Progenitor cell of endocrine pancreas (in vitro differentiated cells): ENCODE measurements around the gene FBXW10B. TPM values are rescaled to one million over a fixed set of nuclear protein-coding genes. Genes with fewer than 3 reads are reported as not detected.
"Not testable (repeated sequence)": the region's sequence is repeated elsewhere in the genome, so short reads cannot be mapped to it uniquely, and the experiment has no call there.

Experiments
- DNase-seq: peaks from one replicate; pipeline ENCODE4 v3.0.0; 2021; ENCODE audit warnings: low spot score; ENCODE audit not compliant: unreplicated experiment
- H3K27ac Mint-ChIP-seq: 2 replicates; pipeline ENCODE4 v1.8.0; 2021; ENCODE audit warnings: mild to moderate bottlenecking, moderate library complexity, mixed read lengths
- H3K27me3 Mint-ChIP-seq: 2 replicates; pipeline ENCODE4 v1.8.0; 2021; ENCODE audit warnings: mixed read lengths
- H3K36me3 Mint-ChIP-seq: 2 replicates; pipeline ENCODE4 v1.8.0; 2022; ENCODE audit warnings: mixed read lengths; ENCODE audit not compliant: insufficient read depth
- H3K4me1 Mint-ChIP-seq: 2 replicates; pipeline ENCODE4 v1.8.0; 2021; ENCODE audit warnings: low read depth, mixed read lengths
- H3K4me3 Mint-ChIP-seq: 2 replicates; pipeline ENCODE4 v1.8.0; 2021; ENCODE audit warnings: low read depth, mild to moderate bottlenecking, moderate library complexity, mixed read lengths
- H3K9me3 Mint-ChIP-seq: 2 replicates; pipeline ENCODE4 v1.8.0; 2021; ENCODE audit warnings: low read depth, mixed read lengths
- total RNA-seq: library from RNA; stranded (reverse); gene quantifications from 2 replicates; pipeline ENCODE4 v1.2.1, GENCODE V29; 2021

FBXW10B gene
- total RNA-seq, 1 donor from 2014 or later: 0.81 TPM

DNA sequence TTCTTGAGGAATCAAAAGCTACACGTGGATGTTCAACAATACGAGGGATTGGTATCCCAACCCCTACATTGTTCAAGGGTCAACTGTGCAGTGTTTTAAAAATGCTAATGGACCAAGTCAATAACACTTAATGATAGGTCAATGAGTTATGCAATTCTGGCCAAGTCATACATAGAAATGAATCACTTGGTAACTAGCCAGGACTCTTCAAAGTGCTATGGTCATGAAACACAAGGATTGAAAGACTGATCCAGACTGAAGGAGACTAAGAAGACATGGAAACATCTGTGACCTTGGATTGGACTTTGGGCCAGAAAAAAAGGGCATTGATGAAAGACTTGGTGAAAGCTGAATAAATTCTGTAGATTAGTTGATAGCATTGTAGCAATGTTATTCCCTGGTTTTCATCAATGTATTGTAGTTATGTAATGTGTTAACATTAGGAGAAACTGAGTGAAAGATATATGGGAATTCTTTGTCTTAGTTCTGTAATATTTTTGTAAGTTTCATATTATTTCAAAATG is 11.5 kb upstream of the FBXW10B start:
- H3K9me3 Mint-ChIP-seq, H3K27ac Mint-ChIP-seq, DNase-seq, H3K27me3 Mint-ChIP-seq, H3K4me3 Mint-ChIP-seq, H3K4me1 Mint-ChIP-seq: not testable (repeated sequence)
- peaks cover 13% of the 10 kb centered on the region for H3K36me3 Mint-ChIP-seq

DNA sequence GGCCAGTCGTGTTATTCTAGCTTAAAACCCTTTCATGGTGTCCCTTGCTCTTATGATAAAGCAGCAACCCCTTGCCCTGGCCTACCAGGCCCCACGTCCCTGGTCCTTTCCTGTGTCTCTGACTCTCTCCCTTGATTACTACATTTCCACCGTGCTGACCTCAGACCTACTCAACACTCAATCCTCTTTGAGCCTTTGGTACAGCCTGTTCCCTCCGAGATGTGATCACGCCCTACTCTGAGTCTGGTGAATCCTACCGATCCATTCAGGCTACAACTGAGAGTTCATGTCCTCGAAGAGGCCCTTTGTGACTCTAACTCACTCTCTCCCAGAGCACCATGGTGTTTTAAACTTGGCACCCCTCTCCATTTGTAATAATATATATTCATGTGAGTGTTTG is 10.5 kb upstream of the FBXW10B start:
- H3K27me3 Mint-ChIP-seq, H3K4me3 Mint-ChIP-seq, H3K27ac Mint-ChIP-seq, DNase-seq, H3K9me3 Mint-ChIP-seq, H3K4me1 Mint-ChIP-seq: not testable (repeated sequence)
- peaks cover 10% of the 10 kb centered on the region for H3K36me3 Mint-ChIP-seq

DNA sequence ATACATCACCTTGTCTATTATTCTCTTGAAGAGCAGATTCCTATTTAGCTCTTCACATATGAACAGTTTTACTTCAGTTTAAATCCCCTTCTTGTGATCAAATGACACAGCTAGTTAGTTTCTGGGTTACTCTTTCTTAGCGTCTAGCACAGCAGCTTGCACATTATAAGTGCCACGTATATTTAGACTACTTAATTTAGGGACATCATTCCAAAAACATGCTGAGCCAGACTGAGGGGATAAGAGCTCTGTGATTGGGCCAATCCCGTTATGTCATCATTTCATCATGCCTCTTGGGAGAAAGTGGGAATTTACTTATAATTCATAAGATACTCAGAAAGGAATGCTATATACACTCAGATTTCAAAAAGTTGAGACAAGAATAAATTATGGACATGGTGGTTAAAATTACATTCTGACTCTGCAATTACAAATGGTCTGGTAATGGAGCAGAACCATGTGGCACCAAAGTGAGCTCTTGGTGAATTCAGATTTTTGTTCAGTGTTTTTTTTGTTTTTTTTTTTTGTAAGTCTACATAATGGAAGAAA is 4.2 kb upstream of the FBXW10B start:
- not testable (repeated sequence) for H3K27me3 Mint-ChIP-seq, H3K27ac Mint-ChIP-seq, H3K4me1 Mint-ChIP-seq, H3K4me3 Mint-ChIP-seq, DNase-seq, H3K9me3 Mint-ChIP-seq, H3K36me3 Mint-ChIP-seq

DNA sequence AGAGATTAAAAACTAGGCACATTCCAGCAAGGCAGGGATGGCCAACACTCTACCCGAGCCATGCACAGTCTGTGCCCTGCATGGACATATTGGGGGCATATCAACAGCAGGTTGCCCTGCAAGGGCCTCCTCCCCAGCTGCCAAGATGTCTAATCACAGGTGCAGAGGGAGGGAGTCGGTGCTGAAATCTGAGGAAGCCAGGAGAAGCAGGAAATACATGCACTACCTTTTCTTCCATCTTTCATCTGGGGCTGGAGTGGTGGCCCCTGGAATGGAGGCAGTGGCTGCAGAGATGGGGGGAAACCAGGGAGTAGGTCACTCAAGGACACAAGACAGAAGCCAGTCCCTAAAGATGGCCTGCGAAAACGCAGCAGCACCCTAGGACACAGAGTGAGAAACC is 3.8 kb upstream of the FBXW10B start:
- DNase-seq, H3K27me3 Mint-ChIP-seq, H3K4me3 Mint-ChIP-seq, H3K9me3 Mint-ChIP-seq, H3K27ac Mint-ChIP-seq, H3K36me3 Mint-ChIP-seq, H3K4me1 Mint-ChIP-seq: not testable (repeated sequence)

DNA sequence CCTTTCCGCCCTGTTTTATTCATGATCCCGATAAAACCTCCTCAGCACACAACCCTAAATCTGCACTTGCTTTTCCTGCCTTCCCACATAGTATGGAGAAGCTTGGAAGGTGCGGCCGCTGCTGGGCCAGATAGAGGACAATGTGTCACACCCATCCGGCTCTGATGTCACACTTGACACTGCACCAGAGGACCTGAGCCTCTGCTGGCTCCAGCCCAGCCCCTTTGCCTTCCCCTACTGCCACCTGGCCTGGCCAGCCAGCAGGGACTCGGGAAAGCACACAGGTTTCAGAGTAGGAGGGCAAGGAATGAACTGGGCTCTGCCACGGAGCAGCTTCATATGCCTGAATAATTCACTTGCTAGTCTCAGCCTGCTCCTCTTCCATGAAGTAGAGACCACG is 2.6 kb upstream of the FBXW10B start:
- not testable (repeated sequence) for H3K27me3 Mint-ChIP-seq, H3K36me3 Mint-ChIP-seq, DNase-seq, H3K27ac Mint-ChIP-seq, H3K9me3 Mint-ChIP-seq, H3K4me1 Mint-ChIP-seq, H3K4me3 Mint-ChIP-seq

DNA sequence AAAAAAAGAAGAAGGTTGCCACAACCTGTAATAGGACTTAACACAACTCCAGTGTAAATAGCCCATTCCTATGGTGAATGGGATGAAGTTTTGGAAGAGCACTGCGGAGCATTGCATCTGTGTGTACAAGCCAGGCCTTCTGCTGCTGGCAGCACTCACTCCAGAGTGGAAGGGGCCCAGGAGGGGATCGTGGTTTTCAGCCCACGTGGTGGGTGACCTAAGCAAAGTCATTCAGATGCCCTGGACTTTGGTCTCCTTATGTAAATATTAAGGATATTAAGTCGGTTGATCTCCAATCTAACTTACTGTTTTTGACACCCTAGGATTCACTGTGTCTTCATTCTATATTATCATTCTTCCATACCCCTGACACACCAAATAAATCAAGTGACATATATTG is 2.7 kb downstream of the FBXW10B start:
- H3K4me3 Mint-ChIP-seq, H3K9me3 Mint-ChIP-seq, H3K36me3 Mint-ChIP-seq, H3K27me3 Mint-ChIP-seq, H3K27ac Mint-ChIP-seq, H3K4me1 Mint-ChIP-seq, DNase-seq: not testable (repeated sequence)

DNA sequence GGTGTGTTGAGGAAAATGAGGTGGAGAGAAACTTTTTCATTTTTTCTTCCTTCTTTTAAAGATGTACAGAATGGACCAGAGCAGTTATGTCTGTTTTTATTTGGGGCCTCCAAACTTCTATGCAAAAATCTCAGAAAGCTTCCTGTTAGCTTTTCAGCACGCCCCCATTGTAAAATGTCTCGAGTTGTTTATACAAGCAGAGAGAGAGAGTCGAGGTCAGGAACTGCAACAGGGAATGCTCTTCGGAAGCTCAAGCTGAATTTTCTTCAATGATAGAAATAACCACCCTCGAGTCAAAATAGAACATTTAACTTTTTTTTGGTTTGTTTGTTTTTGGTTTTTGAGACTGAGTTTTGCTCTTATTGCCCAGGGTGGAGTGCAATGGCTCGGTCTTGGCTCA is 3.7 kb downstream of the FBXW10B start:
- H3K9me3 Mint-ChIP-seq, H3K4me1 Mint-ChIP-seq, H3K4me3 Mint-ChIP-seq, DNase-seq, H3K27ac Mint-ChIP-seq, H3K27me3 Mint-ChIP-seq, H3K36me3 Mint-ChIP-seq: not testable (repeated sequence)

DNA sequence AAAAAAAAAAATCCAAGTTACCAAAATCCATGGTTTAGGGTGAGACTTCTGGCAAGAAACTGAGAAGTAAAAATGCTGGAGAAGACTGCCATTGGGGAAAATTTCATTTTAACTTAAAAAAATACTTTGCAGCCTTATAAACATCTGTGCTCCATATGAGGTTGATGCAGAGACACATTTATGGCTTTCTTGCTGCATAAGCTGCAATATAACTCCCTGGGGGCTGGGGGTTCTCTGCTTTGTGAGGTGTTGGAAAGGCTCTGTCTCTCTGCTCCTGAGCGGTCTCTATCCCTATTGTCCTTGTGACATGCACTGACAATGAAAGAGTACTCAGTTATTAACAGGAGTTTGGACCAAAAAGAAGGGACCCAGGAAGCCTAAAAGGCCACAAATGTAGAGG is 6.4 kb downstream of the FBXW10B start:
- not testable (repeated sequence) for H3K4me1 Mint-ChIP-seq, DNase-seq, H3K27me3 Mint-ChIP-seq, H3K9me3 Mint-ChIP-seq, H3K27ac Mint-ChIP-seq, H3K36me3 Mint-ChIP-seq, H3K4me3 Mint-ChIP-seq

DNA sequence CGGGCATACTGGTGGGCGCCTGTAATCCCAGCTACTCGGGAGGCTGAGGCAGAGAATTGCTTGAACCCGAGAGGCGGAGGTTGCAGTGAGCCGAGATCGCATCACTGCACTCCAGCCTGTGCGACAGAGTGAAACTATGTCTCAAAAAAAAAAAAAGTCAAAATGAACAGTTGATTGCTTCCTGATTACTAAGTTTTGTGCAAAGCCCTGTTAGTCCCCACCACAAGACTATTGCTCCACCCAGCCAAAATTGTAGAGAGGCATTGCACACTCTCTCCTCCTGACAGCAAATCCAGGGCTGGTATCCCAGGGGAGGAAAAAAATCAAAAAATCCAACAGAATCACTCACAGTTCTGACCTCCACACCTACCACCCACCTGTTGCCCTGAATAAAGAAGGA is 26.5 kb downstream of the FBXW10B start:
- DNase-seq, H3K4me3 Mint-ChIP-seq, H3K9me3 Mint-ChIP-seq, H3K4me1 Mint-ChIP-seq, H3K27me3 Mint-ChIP-seq, H3K27ac Mint-ChIP-seq, H3K36me3 Mint-ChIP-seq: not testable (repeated sequence)

DNA sequence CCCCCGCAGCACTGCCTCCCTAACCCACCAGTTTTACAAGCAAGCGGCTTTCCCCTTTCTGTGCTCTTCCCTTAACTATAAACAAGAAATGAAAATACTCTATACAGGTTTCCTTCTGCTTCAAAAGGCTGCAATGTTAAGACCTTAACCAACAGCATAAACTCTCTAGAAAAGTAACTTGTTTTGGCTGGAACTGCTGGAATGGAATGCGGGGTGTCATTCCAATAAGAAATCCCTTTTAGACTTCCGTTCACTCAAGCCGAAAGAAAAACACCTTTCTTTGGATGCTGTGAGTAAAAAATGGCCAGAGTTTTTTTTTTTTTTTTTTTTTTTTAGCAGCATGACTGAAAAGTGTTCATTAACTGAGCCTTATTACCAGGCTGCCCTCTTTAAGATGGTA is 27.5 kb downstream of the FBXW10B start:
- not testable (repeated sequence) for H3K4me3 Mint-ChIP-seq, H3K9me3 Mint-ChIP-seq, H3K36me3 Mint-ChIP-seq, H3K27me3 Mint-ChIP-seq, H3K27ac Mint-ChIP-seq, H3K4me1 Mint-ChIP-seq, DNase-seq

DNA sequence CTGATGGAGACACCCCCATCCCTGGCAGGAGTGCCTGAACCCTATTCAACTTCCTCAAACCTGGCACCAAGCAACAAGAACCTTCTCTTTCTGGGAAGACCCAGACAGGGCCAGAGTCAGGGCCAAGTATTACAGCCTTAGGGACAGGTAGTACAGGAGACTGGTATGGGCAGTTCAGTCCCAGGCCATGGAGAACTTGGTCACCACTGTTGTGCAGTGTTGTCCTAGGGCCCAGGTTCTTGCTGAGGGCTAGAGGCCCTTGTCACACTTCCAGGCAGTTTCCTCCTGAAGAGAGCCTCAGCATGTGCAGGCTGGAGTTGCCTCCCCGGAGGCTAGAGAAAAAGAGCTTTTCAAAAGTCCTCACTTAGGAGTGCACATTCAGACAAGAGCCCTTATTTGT is 28.7 kb downstream of the FBXW10B start:
- not testable (repeated sequence) for H3K9me3 Mint-ChIP-seq, H3K36me3 Mint-ChIP-seq, DNase-seq, H3K4me1 Mint-ChIP-seq, H3K27ac Mint-ChIP-seq, H3K4me3 Mint-ChIP-seq, H3K27me3 Mint-ChIP-seq

DNA sequence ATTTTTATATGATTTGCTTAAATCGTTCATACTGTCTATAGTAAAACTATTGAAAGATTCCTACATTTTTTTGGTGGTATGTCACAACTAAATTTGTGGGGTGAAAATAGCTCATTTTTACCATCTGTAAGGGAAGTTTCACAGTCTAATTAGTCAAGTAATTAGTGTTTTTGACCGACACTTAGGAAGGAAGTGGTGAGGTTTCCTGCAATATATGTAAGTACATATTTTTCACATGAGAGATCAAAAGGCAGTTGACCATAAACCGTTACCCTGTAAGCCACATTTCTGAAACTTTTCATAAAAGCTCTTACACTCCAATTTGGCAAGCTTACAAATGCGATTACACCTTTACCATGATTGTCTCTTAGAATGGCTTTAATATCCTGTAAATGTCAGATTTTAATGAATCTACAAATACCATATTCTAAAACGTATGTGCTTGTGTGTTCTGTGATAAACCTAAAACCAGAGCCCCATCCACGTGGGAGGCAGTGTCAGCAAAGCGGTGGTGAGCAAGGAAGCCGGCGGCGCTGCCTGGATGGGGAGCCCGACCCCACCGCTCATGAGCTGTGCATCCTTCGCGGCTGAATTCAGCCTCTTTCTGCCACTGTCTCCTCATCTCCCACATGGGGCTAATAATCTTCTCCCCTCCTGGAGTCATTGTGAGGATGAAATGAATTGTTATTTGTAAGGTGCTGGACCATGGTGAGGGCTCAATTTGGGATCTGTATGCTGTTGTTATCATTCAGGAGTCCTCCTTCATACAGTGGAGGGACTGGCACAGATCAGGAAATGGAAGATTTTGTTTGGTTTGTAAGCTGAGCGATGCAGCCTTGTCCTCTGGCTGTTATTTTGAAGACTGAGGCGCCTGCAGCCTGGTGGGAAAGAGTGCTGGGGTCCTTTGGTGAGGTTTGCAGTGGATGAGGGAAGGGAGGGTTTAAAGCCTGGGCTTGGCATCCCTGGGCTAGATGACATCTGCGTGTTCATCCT is 29.7 kb downstream of the FBXW10B start:
- H3K27ac Mint-ChIP-seq, H3K4me1 Mint-ChIP-seq, H3K4me3 Mint-ChIP-seq, DNase-seq, H3K9me3 Mint-ChIP-seq, H3K27me3 Mint-ChIP-seq, H3K36me3 Mint-ChIP-seq: not testable (repeated sequence)

DNA sequence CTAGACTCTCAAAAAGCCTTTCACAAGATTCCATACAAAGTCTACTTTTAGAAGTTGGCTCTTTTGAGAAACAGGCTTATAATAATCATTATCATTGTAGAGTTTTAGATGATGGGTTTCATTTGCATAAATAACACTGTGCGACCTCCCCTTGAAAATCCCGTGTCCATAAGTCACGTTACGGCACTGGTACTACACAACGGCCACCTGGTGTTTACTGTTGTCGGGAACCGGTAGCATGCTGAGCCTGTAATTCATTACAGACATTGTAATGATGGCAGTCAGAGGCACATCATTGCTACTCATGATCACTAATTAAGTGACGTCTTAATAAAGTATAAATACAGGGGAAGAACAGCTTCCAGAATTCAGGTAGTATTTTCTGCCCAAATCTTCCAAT is 31.5 kb downstream of the FBXW10B start:
- not testable (repeated sequence) for H3K4me3 Mint-ChIP-seq, H3K4me1 Mint-ChIP-seq, DNase-seq, H3K36me3 Mint-ChIP-seq, H3K9me3 Mint-ChIP-seq, H3K27ac Mint-ChIP-seq, H3K27me3 Mint-ChIP-seq
